Common myeloid progenitor, CD34-positive (primary cell): ENCODE measurements around the gene DIPK1B.
A peak's percentile ranks its signal among the peaks of the same experiment; 100 is the strongest.

Experiments
- CTCF ChIA-PET: fragments of 350-600 bp; sonication (Branson Sonifier 250); formaldehyde crosslinking; loops from one replicate; lab custom pipeline; 2021; ENCODE audit warnings: antibody characterized with exemption; lab: Charles Lee
- POLR2A ChIA-PET: fragments of 350-600 bp; sonication (Branson Sonifier 250); formaldehyde crosslinking; loops from one replicate; lab custom pipeline; 2021; ENCODE audit warnings: antibody characterized with exemption; lab: Charles Lee
- DNase-seq, 3 donors: peaks; one replicate each; pipeline versions ENCODE4 v3.0.0 to v3.0.0-alpha.2; 2013
- H3K27ac ChIP-seq, 2 experiments: 1 replicate in 1 of 2; 2 replicates in 1 of 2; pipeline ENCODE4 v1.7.0; 2013; ENCODE audit warnings: inconsistent platforms in 2 of 2, low read length in 2 of 2, mild to moderate bottlenecking in 2 of 2, low read depth in 1 of 2, moderate library complexity in 1 of 2; ENCODE audit not compliant: severe bottlenecking in 2 of 2, insufficient read depth in 1 of 2, poor library complexity in 1 of 2
- H3K27me3 ChIP-seq, 5 experiments: replicated peaks in 2 of 5; 1 replicate in 3 of 5; 2 replicates in 2 of 5; pipeline versions ENCODE4 v1.6.1 to v1.7.0; 2013; ENCODE audit warnings: low read length in 4 of 5, mild to moderate bottlenecking in 2 of 5, moderate library complexity in 2 of 5, inconsistent platforms in 1 of 5; ENCODE audit not compliant: insufficient read depth in 5 of 5, control insufficient read depth in 4 of 5
- H3K36me3 ChIP-seq, 4 experiments: 1 replicate in 2 of 4; 2 replicates in 2 of 4; pipeline versions ENCODE4 v1.6.1 to v1.7.0; 2013; ENCODE audit warnings: low read length in 3 of 4, control low read depth in 1 of 4, mild to moderate bottlenecking in 1 of 4; ENCODE audit not compliant: control insufficient read depth in 4 of 4, insufficient read depth in 4 of 4
- H3K4me1 ChIP-seq, 4 experiments: 1 replicate in 3 of 4; 2 replicates in 1 of 4; pipeline versions ENCODE4 v1.6.1 to v1.7.1; 2013; ENCODE audit warnings: low read length in 3 of 4, mild to moderate bottlenecking in 3 of 4, control low read depth in 1 of 4, inconsistent platforms in 1 of 4, moderate library complexity in 1 of 4; ENCODE audit not compliant: control insufficient read depth in 4 of 4, insufficient read depth in 4 of 4; ENCODE audit errors: control extremely low read depth in 1 of 4
- H3K4me3 ChIP-seq, 7 experiments: 1 replicate in 4 of 7; 2 replicates in 3 of 7; pipeline versions ENCODE4 v1.5.1 to v1.7.0; 2013; ENCODE audit warnings: mild to moderate bottlenecking in 7 of 7, low read length in 6 of 7, moderate library complexity in 6 of 7, inconsistent platforms in 2 of 7, low read depth in 2 of 7, control low read depth in 1 of 7; ENCODE audit not compliant: insufficient read depth in 4 of 7, control insufficient read depth in 1 of 7; ENCODE audit errors: extremely low read depth in 1 of 7
- H3K9me3 ChIP-seq, 5 experiments: 1 replicate in 4 of 5; 2 replicates in 1 of 5; pipeline versions ENCODE4 v1.6.1 to v1.7.1; 2013; ENCODE audit warnings: low read length in 4 of 5, mild to moderate bottlenecking in 2 of 5, inconsistent platforms in 1 of 5, low read depth in 1 of 5, moderate library complexity in 1 of 5; ENCODE audit not compliant: control insufficient read depth in 4 of 5, insufficient read depth in 2 of 5; ENCODE audit errors: control extremely low read depth in 1 of 5
- WGBS: methylation state at CpG from one replicate; pipeline ENCODE4 v1.1.5; 2013; ENCODE audit not compliant: insufficient coverage; 5-methylcytosine and 5-hydroxymethylcytosine counted together

Gene DIPK1B

GRCh38 chr9:136725612-136726011 is 13.2 kb downstream of the DIPK1B start:
- Histone ChIP-seq H3K27me3 (no peaks in the 10 kb centered on the region), H3K4me1 (peaks cover 4 to 52% (median 46%) of the 10 kb centered on the region in 4 experiments), H3K27ac (no peak overlapping the region), H3K4me3 (peak overlapping the region in 3 of 7 experiments; percentile 16 to 82 (median 79)), H3K9me3 (no peaks in the 10 kb centered on the region), H3K36me3 (peaks cover 6 to 64% (median 47%) of the 10 kb centered on the region in 4 experiments)
- ChIA-PET POLR2A (interaction anchor here (5.1 to 5.9 kb wide), 2 partner anchors 9 to 23 kb away, joined by 44 to 128 read pairs; no protein-coding TSS in a partner anchor), CTCF (interaction anchor here (0.8 to 6.1 kb wide), 8 partner anchors 9 to 62 kb away, joined by 3 to 92 read pairs (median 3); partner anchors contain the start of gene DIPK1B)
- no peak for DNase-seq
- WGBS: 94% methylated on average over 9 of the region's 10 CpGs

- Histone ChIP-seq H3K4me3 (peak overlapping the region in 5 of 7 experiments; percentile 79 to 99 (median 88)), H3K4me1 (peaks cover 4 to 50% (median 45%) of the 10 kb centered on the region in 4 experiments), H3K9me3 (no peaks in the 10 kb centered on the region), H3K27me3 (no peaks in the 10 kb centered on the region), H3K36me3 (peaks cover 6 to 58% (median 43%) of the 10 kb centered on the region in 4 experiments), H3K27ac (peak overlapping the region in 1 of 2 experiments; percentile 84)
- POLR2A ChIA-PET: interaction anchor here (1.0 to 5.9 kb wide), 5 partner anchors 10 to 54 kb away, joined by 3 to 128 read pairs (median 9); no protein-coding TSS in a partner anchor
- CTCF ChIA-PET: interaction anchor here (0.7 to 6.1 kb wide), 14 partner anchors 10 to 101 kb away, joined by 3 to 92 read pairs (median 3); partner anchors contain the start of gene DIPK1B
- 73% methylated on average over 16 of the region's 16 CpGs for WGBS
- no peak for DNase-seq
Observed at GRCh38 chr9:136726118-136726517, 13.7 kb downstream of the DIPK1B start.

- H3K4me1 ChIP-seq: peaks cover 4 to 44% (median 43%) of the 10 kb centered on the region in 4 experiments
- ChIA-PET POLR2A (interaction anchor here (0.6 to 5.9 kb wide), 8 partner anchors 11 to 330 kb away, joined by 3 to 128 read pairs (median 13); no protein-coding TSS in a partner anchor), CTCF (interaction anchor here (0.7 to 6.1 kb wide), 21 partner anchors 10 to 173 kb away, joined by 3 to 92 read pairs (median 4); partner anchors contain the start of genes DIPK1B, LCN15 and LCN8)
- H3K27me3 ChIP-seq: no peaks in the 10 kb centered on the region
- peak overlapping the region; percentile 54 to 84 for H3K27ac ChIP-seq
- WGBS: 15% methylated on average over 14 of the region's 18 CpGs
- peaks cover 0 to 1% (median 0%) of the 10 kb centered on the region in 5 experiments for H3K9me3 ChIP-seq
- peak; percentile 70 to 88 (median 85) for DNase-seq
- H3K36me3 ChIP-seq: peaks cover 6 to 53% (median 39%) of the 10 kb centered on the region in 4 experiments
- peak overlapping the region; percentile 73 to 99 (median 82) for H3K4me3 ChIP-seq
Observed at GRCh38 chr9:136726631-136727191, 14.3 kb downstream of the DIPK1B start.

GRCh38 chr9:136728080-136728547 is 15.7 kb downstream of the DIPK1B start:
- CTCF ChIA-PET: interaction anchor here (1.0 to 6.1 kb wide), 14 partner anchors 9 to 94 kb away, joined by 3 to 92 read pairs (median 10); partner anchors contain the start of genes DIPK1B, LCN10 and LCN8
- Histone ChIP-seq H3K27me3 (no peaks in the 10 kb centered on the region), H3K4me3 (peak overlapping the region; percentile 73 to 99 (median 82)), H3K4me1 (peaks cover 4 to 43% (median 42%) of the 10 kb centered on the region in 4 experiments), H3K27ac (peak overlapping the region; percentile 54 to 84), H3K36me3 (peaks cover 2 to 39% (median 27%) of the 10 kb centered on the region in 4 experiments), H3K9me3 (peaks cover 0 to 1% (median 0%) of the 10 kb centered on the region in 5 experiments)
- POLR2A ChIA-PET: interaction anchor here (0.6 to 5.9 kb wide), 14 partner anchors 12 to 77 kb away, joined by 3 to 128 read pairs (median 6); partner anchors contain the start of genes AGPAT2 and EGFL7
- under 1% methylated on average over 57 of the region's 66 CpGs for WGBS
- peak; percentile 89 to 95 (median 93) for DNase-seq

- H3K27me3 ChIP-seq: no peaks in the 10 kb centered on the region
- H3K9me3 ChIP-seq: peaks cover 0 to 1% (median 0%) of the 10 kb centered on the region in 5 experiments
- POLR2A ChIA-PET: interaction anchor here (0.6 to 5.9 kb wide), 15 partner anchors 12 to 78 kb away, joined by 3 to 128 read pairs (median 5); partner anchors contain the start of genes AGPAT2 and EGFL7
- peak overlapping the region; percentile 53 to 95 (median 79) for H3K4me3 ChIP-seq
- 3% methylated on average over 46 of the region's 53 CpGs for WGBS
- no peak for DNase-seq
- H3K4me1 ChIP-seq: peaks cover 4 to 43% (median 42%) of the 10 kb centered on the region in 4 experiments
- peaks cover 2 to 33% (median 23%) of the 10 kb centered on the region in 4 experiments for H3K36me3 ChIP-seq
- CTCF ChIA-PET: interaction anchor here (0.5 to 6.1 kb wide), 19 partner anchors 8 to 168 kb away, joined by 3 to 92 read pairs (median 5); partner anchors contain the start of genes DIPK1B, LCN10, LCN15 and LCN8
- H3K27ac ChIP-seq: peak overlapping the region in 1 of 2 experiments; percentile 58
Observed at GRCh38 chr9:136728548-136729123, 16.3 kb downstream of the DIPK1B start.

GRCh38 chr9:136729144-136729543 is 16.8 kb downstream of the DIPK1B start:
- CTCF ChIA-PET: interaction anchor here (0.5 to 6.1 kb wide), 22 partner anchors 8 to 167 kb away, joined by 3 to 92 read pairs (median 4); partner anchors contain the start of genes DIPK1B, LCN10, LCN15 and LCN8
- no peak for DNase-seq

More at GRCh38 chr9:136729144-136729543, 16.8 kb downstream of the DIPK1B start:
- H3K36me3 ChIP-seq: peaks cover 0 to 28% (median 18%) of the 10 kb centered on the region in 4 experiments
- no peaks in the 10 kb centered on the region for H3K27me3 ChIP-seq
- H3K4me3 ChIP-seq: peak overlapping the region in 6 of 7 experiments; percentile 53 to 95 (median 80)
- 73% methylated on average over 7 of the region's 7 CpGs for WGBS
- peaks cover 4 to 43% (median 41%) of the 10 kb centered on the region in 4 experiments for H3K4me1 ChIP-seq
- POLR2A ChIA-PET: interaction anchor here (1.1 to 5.9 kb wide), 9 partner anchors 12 to 72 kb away, joined by 4 to 128 read pairs (median 6); partner anchors contain the start of genes AGPAT2 and EGFL7
- peak overlapping the region in 1 of 2 experiments; percentile 22 for H3K27ac ChIP-seq
- H3K9me3 ChIP-seq: peaks cover 0 to 1% (median 0%) of the 10 kb centered on the region in 5 experiments
